H1 (cell line): ENCODE measurements around the gene LAMB1.

Source experiments
- CBX8 ChIP-seq: fragments of 300-800, 300-1000 bp; sonication (generic); IDR thresholded peaks from 2 replicates; pipeline ENCODE4 v1.7.1; 2016; ENCODE audit warnings: low read depth, low read length, borderline replicate concordance
- CHD2 ChIP-seq: IDR thresholded peaks from 2 replicates; pipeline ENCODE4 v1.6.1; 2012; ENCODE audit warnings: low read length, improper control_type of control experiment
- CHD7 ChIP-seq: fragments of 300-600 bp; sonication (generic); IDR thresholded peaks from 2 replicates; pipeline ENCODE4 v1.7.1; 2012; ENCODE audit warnings: low read length, moderate library complexity, mild to moderate bottlenecking, inconsistent platforms; ENCODE audit not compliant: insufficient replicate concordance
- CREB1 ChIP-seq: IDR thresholded peaks from 2 replicates; pipeline ENCODE4 v1.6.1; 2012; ENCODE audit warnings: inconsistent platforms
- JUND ChIP-seq: IDR thresholded peaks from 2 replicates; pipeline ENCODE4 v1.6.1; 2011; ENCODE audit warnings: mild to moderate bottlenecking, improper control_type of control experiment, low read length
- POLR2A ChIP-seq, 2 experiments: IDR thresholded peaks; 1 replicate in 1 of 2; 2 replicates in 1 of 2; pipeline ENCODE4 v1.6.1; 2011; ENCODE audit warnings: low read depth in 2 of 2, low read length in 2 of 2, mild to moderate bottlenecking in 2 of 2; ENCODE audit errors: control extremely low read depth in 1 of 2
- POLR2AphosphoS5 ChIP-seq: IDR thresholded peaks from 2 replicates; pipeline ENCODE4 v1.6.1; 2011; ENCODE audit warnings: low read depth, low read length
- RAD21 ChIP-seq, 2 experiments: IDR thresholded peaks in 1 of 2; conservative IDR thresholded peaks in 1 of 2; 2 replicates each; pipeline ENCODE4 v1.6.1; 2011; ENCODE audit warnings: low read depth in 2 of 2, low read length in 2 of 2, improper control_type of control experiment in 1 of 2, inconsistent platforms in 1 of 2, mild to moderate bottlenecking in 1 of 2, moderate library complexity in 1 of 2
- RFX5 ChIP-seq: IDR thresholded peaks from 2 replicates; pipeline ENCODE4 v1.6.1; 2011; ENCODE audit warnings: low read depth, low read length, improper control_type of control experiment, borderline replicate concordance
- SIN3A ChIP-seq, 2 experiments: IDR thresholded peaks in 1 of 2; conservative IDR thresholded peaks in 1 of 2; 2 replicates each; pipeline ENCODE4 v1.6.1; 2011 to 2012; ENCODE audit warnings: low read length in 2 of 2, improper control_type of control experiment in 1 of 2, low read depth in 1 of 2, mild to moderate bottlenecking in 1 of 2
- SP1 ChIP-seq: IDR thresholded peaks from 2 replicates; pipeline ENCODE4 v1.6.1; 2011; ENCODE audit warnings: low read depth, low read length
- SRF ChIP-seq: IDR thresholded peaks from 2 replicates; pipeline ENCODE4 v1.6.1; 2011; ENCODE audit warnings: mild to moderate bottlenecking, low read depth, low read length, moderate library complexity
- TF ChIP-seq, protein P1 (sequence below), 3 experiments: IDR thresholded peaks; 1 replicate in 2 of 3; 2 replicates in 1 of 3; pipeline versions ENCODE4 v1.5.1 to v1.6.1; 2011; ENCODE audit warnings: low read length in 3 of 3, mild to moderate bottlenecking in 3 of 3, inconsistent platforms in 2 of 3, low read depth in 1 of 3, moderate library complexity in 1 of 3; ENCODE audit not compliant: insufficient read depth in 1 of 3; ENCODE audit errors: control extremely low read depth in 1 of 3
- TF ChIP-seq, protein P2 (sequence below): IDR thresholded peaks from 2 replicates; pipeline ENCODE4 v1.6.1; 2012; ENCODE audit warnings: inconsistent platforms

GRCh38 chr7:108026116-108026515 is 23.2 kb upstream of the LAMB1 start:
- TF ChIP-seq POLR2A (IDR thresholded peaks at IDR 0.05; ENCODE audit: control extremely low read depth in 1 of 2, low read depth in 2 of 2, low read length in 2 of 2) (no peak), POLR2AphosphoS5 (no peak), CHD2 (no peak), RFX5 (no peak), CREB1 (no peak), RAD21 (IDR thresholded peaks at IDR 0.05 in 1 of 2, conservative IDR thresholded peaks at IDR 0.05 in 1 of 2; ENCODE audit: low read depth in 2 of 2, low read length in 2 of 2) (no peak), JUND (no peak), CHD7 (no peak), SIN3A (conservative IDR thresholded peaks at IDR 0.05 in 1 of 2, IDR thresholded peaks at IDR 0.05 in 1 of 2; ENCODE audit: low read depth in 1 of 2, low read length in 2 of 2) (no peak), SRF (no peak), CBX8 (no peak), SP1 (no peak)
- TF ChIP-seq, protein P1, sequence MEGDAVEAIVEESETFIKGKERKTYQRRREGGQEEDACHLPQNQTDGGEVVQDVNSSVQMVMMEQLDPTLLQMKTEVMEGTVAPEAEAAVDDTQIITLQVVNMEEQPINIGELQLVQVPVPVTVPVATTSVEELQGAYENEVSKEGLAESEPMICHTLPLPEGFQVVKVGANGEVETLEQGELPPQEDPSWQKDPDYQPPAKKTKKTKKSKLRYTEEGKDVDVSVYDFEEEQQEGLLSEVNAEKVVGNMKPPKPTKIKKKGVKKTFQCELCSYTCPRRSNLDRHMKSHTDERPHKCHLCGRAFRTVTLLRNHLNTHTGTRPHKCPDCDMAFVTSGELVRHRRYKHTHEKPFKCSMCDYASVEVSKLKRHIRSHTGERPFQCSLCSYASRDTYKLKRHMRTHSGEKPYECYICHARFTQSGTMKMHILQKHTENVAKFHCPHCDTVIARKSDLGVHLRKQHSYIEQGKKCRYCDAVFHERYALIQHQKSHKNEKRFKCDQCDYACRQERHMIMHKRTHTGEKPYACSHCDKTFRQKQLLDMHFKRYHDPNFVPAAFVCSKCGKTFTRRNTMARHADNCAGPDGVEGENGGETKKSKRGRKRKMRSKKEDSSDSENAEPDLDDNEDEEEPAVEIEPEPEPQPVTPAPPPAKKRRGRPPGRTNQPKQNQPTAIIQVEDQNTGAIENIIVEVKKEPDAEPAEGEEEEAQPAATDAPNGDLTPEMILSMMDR (IDR thresholded peaks at IDR 0.05; ENCODE audit: control extremely low read depth in 1 of 3, insufficient read depth in 1 of 3, low read depth in 1 of 3, low read length in 3 of 3): no peak
- TF ChIP-seq, protein P2, sequence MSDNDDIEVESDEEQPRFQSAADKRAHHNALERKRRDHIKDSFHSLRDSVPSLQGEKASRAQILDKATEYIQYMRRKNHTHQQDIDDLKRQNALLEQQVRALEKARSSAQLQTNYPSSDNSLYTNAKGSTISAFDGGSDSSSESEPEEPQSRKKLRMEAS: no peak
